ENCODE results near the gene TIPARP. TPM values are rescaled to one million over a fixed set of nuclear protein-coding genes. Genes with fewer than 3 reads are reported as not detected.

The TIPARP gene
- total and polyA plus RNA-seq, 2 of the 13 experiments (the other 11 are each of a cell fraction or from before 2014, with no cell fraction given): 7.3 to 19.7 TPM

- H3K9ac ChIP-seq (ENCODE audit: insufficient read depth, low read depth, low read length): no peak overlapping the region
- DNase-seq (ENCODE audit: low spot score) (no peak), FAIRE-seq (no peak), ATAC-seq (no peak)
- in situ Hi-C loops (cut with HindIII; ENCODE audit: extremely low pct_ligation_motif_present, low pct_unique_long_range_greater_than_20kb): no loop called here
- ChIA-PET CTCF (ENCODE audit: low intra/inter-chr PET ratio, low total read pairs) (no interaction called here), POLR2A (no interaction called here)
- no peak overlapping the region for H3K27ac ChIP-seq (ENCODE audit: extremely low read length, insufficient read depth, low read length)
- no peaks in the 10 kb centered on the region for H3K36me3 ChIP-seq (replicated peaks in 1 of 2; ENCODE audit: control insufficient read depth in 1 of 2, insufficient read depth in 2 of 2, low read length in 2 of 2)
- H3K4me3 ChIP-seq (replicated peaks in 1 of 3; ENCODE audit: insufficient read depth in 1 of 3, low read depth in 2 of 3, low read length in 3 of 3): no peak overlapping the region
- BruUV-seq (replicated peaks): no TSS peak
- H3K9me3 ChIP-seq (ENCODE audit: low read length): no peaks in the 10 kb centered on the region
- H4K20me1 ChIP-seq (ENCODE audit: insufficient read depth, low read length): no peaks in the 10 kb centered on the region
- no peak overlapping the region for H2AFZ ChIP-seq (ENCODE audit: low read length)
- intact Hi-C loops (cut with micrococcal nuclease; ENCODE audit: unreplicated experiment): no loop called here
- TF ChIP-seq ATF5 (CRISPR knock-in tag; IDR thresholded peaks at IDR 0.05; ENCODE audit: low read depth) (no peak), ZNF558 (CRISPR knock-in tag; IDR thresholded peaks at IDR 0.05; ENCODE audit: borderline replicate concordance) (no peak), MIER3 (CRISPR knock-in tag; IDR thresholded peaks at IDR 0.05; ENCODE audit: borderline replicate concordance) (no peak), ZBTB37 (CRISPR knock-in tag; IDR thresholded peaks at IDR 0.05) (no peak), ZNF703 (CRISPR knock-in tag; IDR thresholded peaks at IDR 0.05; ENCODE audit: borderline replicate concordance) (no peak), SPEN (CRISPR knock-in tag; IDR thresholded peaks at IDR 0.05; ENCODE audit: low read depth) (no peak), STAT5B (CRISPR knock-in tag; IDR thresholded peaks at IDR 0.05) (no peak), LRRFIP1 (CRISPR knock-in tag; conservative IDR thresholded peaks at IDR 0.05) (no peak), ATF6 (CRISPR knock-in tag; conservative IDR thresholded peaks at IDR 0.05) (no peak)
- no peaks in the 10 kb centered on the region for H3K79me2 ChIP-seq (ENCODE audit: insufficient read depth, low read length)
- H3K4me1 ChIP-seq (ENCODE audit: insufficient read depth, low read length): peaks cover 41% of the 10 kb centered on the region
- H3K4me2 ChIP-seq (ENCODE audit: low read depth, low read length): no peak overlapping the region
- H3K27me3 ChIP-seq (ENCODE audit: control insufficient read depth in 1 of 2, insufficient read depth in 2 of 2, low read length in 2 of 2): no peaks in the 10 kb centered on the region
- WGBS (ENCODE audit: low lambda C conversion rate): 100% methylated on average over 1 of the region's 1 CpG
Observed at GRCh38 chr3:156726456-156726855, 52.1 kb downstream of the TIPARP start.
